Ovary (tissue), 3 donors: ENCODE results near the gene PTPN12.
"Not testable (repeated sequence)": the region's sequence is repeated elsewhere in the genome, so short reads cannot be mapped to it uniquely, and the experiment has no call there.

Source experiments
- CTCF ChIP-seq, 3 donors: fragments of 450-650 bp in 2 of 3; fragments of 200-600 bp in 1 of 3; IDR thresholded peaks; one replicate each; pipeline versions ENCODE4 v1.5.1 to v1.8.0; 2016 to 2022; ENCODE audit warnings: antibody characterized with exemption in 3 of 3, mild to moderate bottlenecking in 1 of 3
- EP300 ChIP-seq: sonication (generic); formaldehyde crosslinking; IDR thresholded peaks from one replicate; pipeline ENCODE4 v1.6.1; 2017; ENCODE audit warnings: antibody characterized with exemption
- donor health status: DM: no; HTN: no; CAD: no.

DNA sequence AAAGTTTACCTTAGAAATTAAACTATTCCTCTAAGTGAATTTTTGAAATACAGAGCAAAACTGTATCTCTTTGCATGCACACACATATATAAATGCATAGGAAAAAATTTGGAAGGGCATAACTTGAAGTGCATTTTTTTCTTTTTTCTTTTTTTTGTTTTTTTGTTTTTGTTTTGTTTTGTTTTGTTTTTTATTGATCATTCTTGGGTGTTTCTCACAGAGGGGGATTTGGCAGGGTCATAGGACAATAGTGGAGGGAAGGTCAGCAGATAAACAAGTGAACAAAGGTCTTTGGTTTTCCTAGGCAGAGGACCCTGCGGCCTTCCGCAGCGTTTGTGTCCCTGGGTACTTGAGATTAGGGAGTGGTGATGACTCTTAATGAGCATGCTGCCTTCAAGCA is 4.4 kb upstream of the PTPN12 start:
- not testable (repeated sequence) for TF ChIP-seq CTCF (IDR thresholded peaks at IDR 0.05); EP300
